Karpas-422 (cell line): ENCODE data around the gene USP5. TPM values are rescaled to one million over a fixed set of nuclear protein-coding genes. Genes with fewer than 3 reads are reported as not detected.

Experiments used
- DNase-seq: peaks from one replicate; pipeline ENCODE4 v3.0.0-alpha.2; 2015
- H2AFZ ChIP-seq: fragments of 200-600 bp; sonication (generic); 2 replicates; pipeline ENCODE4 v1.6.1; 2014; ENCODE audit warnings: antibody characterized with exemption, low read length, mixed read lengths
- H3K27ac ChIP-seq: fragments of 200-600 bp; sonication (generic); 2 replicates; pipeline ENCODE4 v1.5.1; 2014; ENCODE audit warnings: mild to moderate bottlenecking, low read length, moderate library complexity
- H3K27me3 ChIP-seq: fragments of 200-600 bp; sonication (generic); 2 replicates; pipeline ENCODE4 v1.6.1; 2014; ENCODE audit warnings: low read length, mixed read lengths
- H3K36me3 ChIP-seq: fragments of 200-600 bp; sonication (generic); 2 replicates; pipeline ENCODE4 v1.6.1; 2014; ENCODE audit warnings: low read length, mixed read lengths; ENCODE audit not compliant: insufficient read depth
- H3K4me1 ChIP-seq: fragments of 200-600 bp; sonication (generic); 2 replicates; pipeline ENCODE4 v1.6.1; 2014; ENCODE audit warnings: mild to moderate bottlenecking, low read length, mixed read lengths
- H3K4me2 ChIP-seq: fragments of 200-600 bp; sonication (generic); 2 replicates; pipeline ENCODE4 v1.6.1; 2014; ENCODE audit warnings: low read length, low read depth, mild to moderate bottlenecking; ENCODE audit not compliant: poor library complexity, severe bottlenecking
- H3K4me3 ChIP-seq: fragments of 200-600 bp; sonication (generic); 2 replicates; pipeline ENCODE4 v1.5.1; 2014; ENCODE audit warnings: mild to moderate bottlenecking, antibody characterized with exemption, low read length, mixed read lengths
- H3K79me2 ChIP-seq: fragments of 200-600 bp; sonication (generic); 2 replicates; pipeline ENCODE4 v1.6.1; 2014; ENCODE audit warnings: mild to moderate bottlenecking, low read length, mixed read lengths
- H3K9ac ChIP-seq: fragments of 200-600 bp; sonication (generic); 2 replicates; pipeline ENCODE4 v1.6.0; 2014; ENCODE audit warnings: low read length
- H3K9me2 ChIP-seq: fragments of 200-600 bp; sonication (generic), shearing (Covaris generic); replicated peaks from 2 replicates; pipeline ENCODE4 v1.6.0; 2014; ENCODE audit warnings: mild to moderate bottlenecking, low read length, moderate library complexity; ENCODE audit not compliant: insufficient read depth
- H3K9me3 ChIP-seq: fragments of 300-700, 200-600 bp; sonication (generic); 2 replicates; pipeline ENCODE4 v1.6.1; 2014; ENCODE audit warnings: low read length, mixed read lengths
- H4K20me1 ChIP-seq: fragments of 200-600 bp; sonication (generic); 2 replicates; pipeline ENCODE4 v1.6.1; 2014; ENCODE audit warnings: mild to moderate bottlenecking, antibody characterized with exemption, low read length, low read depth; ENCODE audit not compliant: insufficient read depth
- total RNA-seq: library from RNA; depleted of rRNA; stranded (reverse); fragments of >200 nt; shearing (Covaris generic); gene quantifications from 2 replicates; pipeline ENCODE4 v1.2.3, GENCODE V29; 2014; ENCODE audit warnings: low replicate concordance

Gene USP5
- total RNA-seq, 1 experiment from 2014 or later = 36.9 TPM

DNA sequence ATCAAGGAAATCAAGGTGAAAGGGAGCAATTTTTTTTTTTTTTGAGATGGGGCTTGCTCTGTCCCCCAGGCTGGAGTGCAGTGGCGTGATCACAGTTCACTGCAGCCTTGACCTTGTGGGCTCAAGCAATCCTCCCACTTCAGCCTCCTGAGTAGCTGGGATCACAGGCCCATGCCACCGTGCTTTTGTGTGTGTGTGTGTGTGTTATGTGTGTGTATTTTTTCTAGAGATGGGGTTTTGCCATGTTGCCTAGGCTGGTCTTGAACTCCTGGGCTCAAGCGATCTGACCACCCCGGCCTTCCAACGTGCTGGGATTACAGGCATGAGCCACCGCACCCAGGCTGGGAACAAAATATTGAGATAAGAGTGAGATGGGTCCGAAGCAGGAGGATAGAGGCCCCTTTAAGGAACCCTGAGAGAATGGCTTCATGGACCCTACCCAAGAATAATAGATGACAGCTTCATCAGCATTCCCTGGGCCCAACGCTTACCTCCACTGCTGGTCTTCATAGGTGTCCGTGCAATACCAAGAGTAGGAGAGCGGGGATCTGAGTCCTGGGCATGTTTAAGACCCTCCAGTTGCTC lies 1.9 kb upstream of the USP5 start:
- Histone ChIP-seq H3K4me2 (peak overlapping the region; percentile 89), H3K79me2 (peaks cover 49% of the 10 kb centered on the region), H4K20me1 (peaks cover 6% of the 10 kb centered on the region; the same call in 1 of the 2 replicates), H3K9ac (peak overlapping the region; percentile 88), H3K9me3 (no peaks in the 10 kb centered on the region), H3K36me3 (peaks cover 11% of the 10 kb centered on the region), H3K27ac (peak overlapping the region; percentile 86), H2AFZ (no peak overlapping the region), H3K4me3 (peak overlapping the region; percentile 88), H3K27me3 (no peaks in the 10 kb centered on the region), H3K9me2 (no peaks in the 10 kb centered on the region), H3K4me1 (peaks cover 51% of the 10 kb centered on the region)
- no peak for DNase-seq

DNA sequence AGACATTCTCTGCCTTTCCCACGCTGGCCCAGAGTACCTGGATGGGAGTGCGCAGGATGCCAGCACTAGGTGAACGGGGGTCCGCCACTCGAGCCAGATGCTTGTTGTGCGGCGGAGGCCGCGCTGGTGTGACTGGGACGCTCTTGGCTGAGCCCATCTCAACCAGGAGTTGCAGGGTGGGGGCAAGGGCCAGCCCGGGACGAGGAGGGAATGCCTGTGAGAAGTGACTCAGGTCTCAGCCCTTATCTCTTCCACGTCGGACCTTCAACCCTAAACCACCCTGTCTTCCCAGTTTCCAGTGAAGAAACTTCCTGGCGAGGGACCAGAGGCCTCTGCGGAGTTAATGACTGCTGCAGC lies 1.2 kb upstream of the USP5 start:
- H4K20me1 ChIP-seq = peaks cover 6% of the 10 kb centered on the region; the same call in 1 of the 2 replicates
- peaks cover 51% of the 10 kb centered on the region for H3K4me1 ChIP-seq
- peak overlapping the region; percentile 86 for H3K27ac ChIP-seq
- peaks cover 52% of the 10 kb centered on the region for H3K79me2 ChIP-seq
- DNase-seq = peak; percentile 57
- H3K4me3 ChIP-seq = peak overlapping the region; percentile 88
- H3K4me2 ChIP-seq = peak overlapping the region; percentile 89
- H3K9me3 ChIP-seq = no peaks in the 10 kb centered on the region
- H3K9ac ChIP-seq = peak overlapping the region; percentile 88
- peaks cover 13% of the 10 kb centered on the region for H3K36me3 ChIP-seq
- no peak overlapping the region for H2AFZ ChIP-seq
- no peaks in the 10 kb centered on the region for H3K27me3 ChIP-seq
- no peaks in the 10 kb centered on the region for H3K9me2 ChIP-seq

- peak within 1 kb of the TSS; percentile 88 for H3K4me3 ChIP-seq
- peak within 1 kb of the TSS; percentile 6; the same call in 1 of the 2 replicates for H2AFZ ChIP-seq
- H3K79me2 ChIP-seq = peaks cover 52% of the 10 kb centered on the region
- peak within 1 kb of the TSS; percentile 88 for H3K9ac ChIP-seq
- no peaks in the 10 kb centered on the region for H3K27me3 ChIP-seq
- no peaks in the 10 kb centered on the region for H3K9me3 ChIP-seq
- H3K9me2 ChIP-seq = no peaks in the 10 kb centered on the region
- DNase-seq = peak; percentile 99
- peak within 1 kb of the TSS; percentile 86 for H3K27ac ChIP-seq
- peaks cover 6% of the 10 kb centered on the region; the same call in 1 of the 2 replicates for H4K20me1 ChIP-seq
- peaks cover 15% of the 10 kb centered on the region for H3K36me3 ChIP-seq
- H3K4me1 ChIP-seq = peaks cover 51% of the 10 kb centered on the region
- H3K4me2 ChIP-seq = peak within 1 kb of the TSS; percentile 89
Measured at GRCh38 chr12:6851153-6851920, 613 bp upstream of the USP5 start, which contains the start of gene CDCA3. Gene CDCA3, minus strand, starts transcription at chr12:6851286. Its CDS starts 334 bp downstream, at chr12:6850952.

DNA sequence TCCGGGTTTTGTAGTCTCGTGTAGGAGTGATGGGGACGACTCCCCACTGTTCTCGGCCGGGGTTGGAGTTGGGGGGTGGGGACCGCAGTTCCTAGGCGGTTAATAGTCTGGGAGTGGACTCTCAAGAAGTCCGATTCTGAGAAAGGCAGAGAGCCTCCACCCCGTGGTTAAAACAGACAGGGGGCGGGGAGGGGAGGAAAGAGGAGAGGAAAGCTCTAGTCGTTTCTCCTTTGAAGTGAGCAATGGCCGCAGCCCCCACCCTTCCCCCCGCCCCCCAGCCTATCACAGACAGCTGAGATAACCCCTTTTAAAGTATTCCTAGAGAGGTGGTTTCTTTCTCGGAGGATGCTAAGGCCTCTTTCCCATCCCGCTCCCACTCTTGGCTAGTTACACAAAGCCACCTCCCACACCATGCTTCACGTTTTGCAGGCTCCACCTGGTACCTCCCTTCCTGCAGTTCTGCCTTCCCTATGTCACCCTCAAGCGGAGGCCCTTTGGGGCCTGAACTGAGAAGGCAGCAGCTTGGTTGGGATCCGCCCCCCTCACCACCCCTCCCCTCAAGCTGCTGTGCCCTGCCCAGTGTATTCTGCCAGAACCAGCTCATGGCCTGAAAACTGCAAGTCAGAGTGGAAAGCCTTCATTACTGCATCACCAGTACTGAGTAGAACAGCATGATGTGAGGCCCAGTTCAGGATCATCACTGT lies 853 bp downstream of the USP5 start:
- peaks cover 40% of the 10 kb centered on the region for H3K4me1 ChIP-seq
- H3K27me3 ChIP-seq = no peaks in the 10 kb centered on the region
- DNase-seq = peak; percentile 80
- H4K20me1 ChIP-seq = peaks cover 6% of the 10 kb centered on the region; the same call in 1 of the 2 replicates
- peak overlapping the region; percentile 82 for H3K4me2 ChIP-seq
- H2AFZ ChIP-seq = no peak overlapping the region
- no peaks in the 10 kb centered on the region for H3K9me3 ChIP-seq
- no peaks in the 10 kb centered on the region for H3K9me2 ChIP-seq
- peaks cover 52% of the 10 kb centered on the region for H3K79me2 ChIP-seq
- H3K27ac ChIP-seq = peak overlapping the region; percentile 58
- H3K36me3 ChIP-seq = peaks cover 20% of the 10 kb centered on the region
- H3K4me3 ChIP-seq = peak overlapping the region; percentile 90
- peak overlapping the region; percentile 76 for H3K9ac ChIP-seq

DNA sequence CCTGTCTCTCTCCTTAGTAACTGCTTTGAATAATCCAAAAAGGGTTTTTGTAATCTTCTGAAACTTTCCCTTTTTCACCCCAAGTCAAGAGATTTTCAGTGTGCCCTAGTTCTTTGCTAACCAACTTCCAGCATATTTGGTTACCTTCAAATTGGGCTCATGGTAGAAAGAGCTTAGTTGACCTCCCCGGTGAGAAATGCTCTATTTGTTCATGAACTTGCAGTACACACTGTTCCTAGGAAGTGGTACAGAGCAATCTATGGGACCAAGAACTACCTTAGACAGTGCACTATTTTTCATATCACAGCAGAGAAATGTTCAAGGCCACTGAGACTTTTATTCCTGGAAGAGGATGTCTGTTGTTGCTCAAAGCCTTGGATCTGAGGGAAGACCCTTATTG lies 1.7 kb downstream of the USP5 start:
- Histone ChIP-seq H4K20me1 (peaks cover 6% of the 10 kb centered on the region; the same call in 1 of the 2 replicates), H3K27ac (peak overlapping the region; percentile 58), H3K4me1 (peaks cover 37% of the 10 kb centered on the region), H3K27me3 (no peaks in the 10 kb centered on the region), H3K9me3 (no peaks in the 10 kb centered on the region), H3K4me3 (peak overlapping the region; percentile 90), H3K9me2 (no peaks in the 10 kb centered on the region), H2AFZ (no peak overlapping the region), H3K4me2 (peak overlapping the region; percentile 82), H3K79me2 (peaks cover 49% of the 10 kb centered on the region), H3K9ac (peak overlapping the region; percentile 76), H3K36me3 (peaks cover 20% of the 10 kb centered on the region)
- no peak for DNase-seq

- no peak for DNase-seq
- Histone ChIP-seq H3K36me3 (peaks cover 19% of the 10 kb centered on the region), H3K9me2 (no peaks in the 10 kb centered on the region), H2AFZ (no peak overlapping the region), H3K27ac (peak overlapping the region; percentile 58; the same call in 1 of the 2 replicates), H3K79me2 (peaks cover 46% of the 10 kb centered on the region), H3K4me1 (peaks cover 33% of the 10 kb centered on the region), H3K4me3 (peak overlapping the region; percentile 90; the same call in 1 of the 2 replicates), H3K27me3 (no peaks in the 10 kb centered on the region), H3K9me3 (no peaks in the 10 kb centered on the region), H3K4me2 (peak overlapping the region; percentile 82), H4K20me1 (peaks cover 6% of the 10 kb centered on the region; the same call in 1 of the 2 replicates), H3K9ac (peak overlapping the region; percentile 76)
Measured at GRCh38 chr12:6854036-6854435, 2.1 kb downstream of the USP5 start.

GRCh38 chr12:6855322-6855721 lies 3.4 kb downstream of the USP5 start:
- Histone ChIP-seq H3K9me3 (no peaks in the 10 kb centered on the region), H2AFZ (no peak overlapping the region), H3K27me3 (no peaks in the 10 kb centered on the region), H3K4me3 (no peak overlapping the region), H3K9me2 (no peaks in the 10 kb centered on the region), H3K79me2 (peaks cover 33% of the 10 kb centered on the region), H3K4me2 (no peak overlapping the region), H3K36me3 (peaks cover 13% of the 10 kb centered on the region), H4K20me1 (peaks cover 6% of the 10 kb centered on the region; the same call in 1 of the 2 replicates), H3K27ac (no peak overlapping the region), H3K4me1 (peaks cover 20% of the 10 kb centered on the region), H3K9ac (no peak overlapping the region)
- no peak for DNase-seq

DNA sequence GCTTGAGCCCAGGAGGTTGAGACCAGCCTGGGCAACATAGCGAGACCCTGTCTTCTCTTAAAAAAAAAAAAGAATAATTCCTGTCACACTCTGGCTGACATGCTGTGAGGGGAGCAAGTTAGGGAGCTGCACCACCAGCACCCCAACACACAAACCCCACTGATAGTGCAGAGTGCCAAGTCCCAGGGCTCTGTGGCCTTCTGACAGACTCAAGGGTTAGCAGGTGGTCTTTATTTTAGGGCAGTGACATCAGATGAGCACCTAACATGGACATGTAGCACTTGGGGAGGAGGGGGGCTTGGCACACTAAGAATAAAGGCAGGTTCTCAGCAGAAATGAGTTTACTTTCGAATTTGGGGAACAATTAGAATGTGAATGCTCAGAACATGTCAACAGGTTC lies 6.8 kb downstream of the USP5 start:
- no peak overlapping the region for H3K4me3 ChIP-seq
- H3K36me3 ChIP-seq = peaks cover 23% of the 10 kb centered on the region; the same call in 1 of the 2 replicates
- no peak for DNase-seq
- peaks cover 15% of the 10 kb centered on the region for H3K79me2 ChIP-seq
- H3K9me3 ChIP-seq = no peaks in the 10 kb centered on the region
- peaks cover 3% of the 10 kb centered on the region; the same call in 1 of the 2 replicates for H4K20me1 ChIP-seq
- H3K27me3 ChIP-seq = no peaks in the 10 kb centered on the region
- no peak overlapping the region for H3K9ac ChIP-seq
- no peak overlapping the region for H3K27ac ChIP-seq
- no peak overlapping the region for H3K4me2 ChIP-seq
- peaks cover 4% of the 10 kb centered on the region for H3K4me1 ChIP-seq
- no peak overlapping the region for H2AFZ ChIP-seq
- H3K9me2 ChIP-seq = no peaks in the 10 kb centered on the region
